HG02884 (cell line): ENCODE results near the gene LYSMD2.

ENCODE experiments used
- ATAC-seq: cut with Tn5 transposase; IDR thresholded peaks from one replicate; pipeline ENCODE4 v1.9.1; 2021; ENCODE audit warnings: mild to moderate bottlenecking, moderate library complexity; ENCODE audit not compliant: unreplicated experiment

Gene LYSMD2

GRCh38 chr15:51752888-51753287 lies 15.4 kb upstream of the LYSMD2 start:
- no peak for ATAC-seq

- ATAC-seq, result peak; percentile 39
Observed at GRCh38 chr15:51751697-51752683, 14.5 kb upstream of the LYSMD2 start.

- ATAC-seq, result peak; percentile 60
Observed at GRCh38 chr15:51750792-51751696, 13.6 kb upstream of the LYSMD2 start, which contains the start of gene TMOD2. TMOD2 (plus strand) TSS chr15:51751597; CDS start chr15:51766442, 14,845 bp downstream.

GRCh38 chr15:51750186-51750585 lies 12.7 kb upstream of the LYSMD2 start:
- no peak for ATAC-seq

- no peak for ATAC-seq
Observed at GRCh38 chr15:51749307-51749706, 11.9 kb upstream of the LYSMD2 start.

- no peak for ATAC-seq
Observed at GRCh38 chr15:51739061-51739712, 1.7 kb upstream of the LYSMD2 start.

- ATAC-seq, result no peak
Observed at GRCh38 chr15:51738553-51738952, 1.1 kb upstream of the LYSMD2 start.

GRCh38 chr15:51736751-51737521 lies 519 bp downstream of the LYSMD2 start:
- ATAC-seq, result peak; percentile 26

GRCh38 chr15:51736069-51736468 lies 1.4 kb downstream of the LYSMD2 start:
- ATAC-seq, result peak; percentile 27

GRCh38 chr15:51735228-51736010 lies 2.0 kb downstream of the LYSMD2 start:
- no peak for ATAC-seq

GRCh38 chr15:51732646-51733045 lies 4.8 kb downstream of the LYSMD2 start:
- ATAC-seq, result no peak

GRCh38 chr15:51731549-51732267 lies 5.7 kb downstream of the LYSMD2 start:
- peak; percentile 56 for ATAC-seq

- ATAC-seq, result no peak
Observed at GRCh38 chr15:51727141-51727897, 10.1 kb downstream of the LYSMD2 start.

- ATAC-seq, result peak; percentile 83
Observed at GRCh38 chr15:51726302-51727073, 11.0 kb downstream of the LYSMD2 start.

GRCh38 chr15:51724673-51725072 lies 12.8 kb downstream of the LYSMD2 start:
- no peak for ATAC-seq

GRCh38 chr15:51724199-51724598 lies 13.3 kb downstream of the LYSMD2 start:
- ATAC-seq, result no peak
